NCI-H69 (cell line): ENCODE data around the gene CLK1.
A peak's percentile ranks its signal among the peaks of the same experiment; 100 is the strongest.
"Not testable (repeated sequence)": the region's sequence is repeated elsewhere in the genome, so short reads cannot be mapped to it uniquely, and the experiment has no call there.

ENCODE experiments used
- DNase-seq: peaks from one replicate; lab custom pipeline; 2025; lab: John Stamatoyannopoulos, UW

CLK1 gene

GRCh38 chr2:200864176-200865034, at the start of gene CLK1:
Gene CLK1, minus strand, starts transcription at chr2:200864658. Its CDS starts 2,796 bp downstream, at chr2:200861862.
- DNase-seq = peak; percentile 93

GRCh38 chr2:200913654-200914053, 49.2 kb upstream of the CLK1 start:
- DNase-seq = no peak

GRCh38 chr2:200909958-200910357, 45.5 kb upstream of the CLK1 start:
- DNase-seq = no peak

GRCh38 chr2:200905618-200906296, 41.3 kb upstream of the CLK1 start:
- DNase-seq = peak; percentile 34

GRCh38 chr2:200901459-200902072, 37.1 kb upstream of the CLK1 start:
- DNase-seq = peak; percentile 83

GRCh38 chr2:200899482-200899881, 35.0 kb upstream of the CLK1 start:
- no peak for DNase-seq

GRCh38 chr2:200888704-200889625, 24.5 kb upstream of the CLK1 start, which contains the start of the genes NIF3L1 and PPIL3:
Gene NIF3L1, plus strand, starts transcription at chr2:200889371. Its CDS starts 2,573 bp downstream, at chr2:200891944.
Gene PPIL3, minus strand, starts transcription at chr2:200889077. Its CDS starts 1,462 bp downstream, at chr2:200887615.
- peak; percentile 96 for DNase-seq

GRCh38 chr2:200881715-200882249, 17.3 kb upstream of the CLK1 start:
- not testable (repeated sequence) for DNase-seq

- no peak for DNase-seq
Measured at GRCh38 chr2:200878289-200878880, 13.9 kb upstream of the CLK1 start.

GRCh38 chr2:200877443-200877842, 13.0 kb upstream of the CLK1 start:
- no peak for DNase-seq

GRCh38 chr2:200873560-200873959, 9.1 kb upstream of the CLK1 start:
- DNase-seq = no peak

GRCh38 chr2:200871151-200871550, 6.7 kb upstream of the CLK1 start:
- DNase-seq = no peak

- no peak for DNase-seq
Measured at GRCh38 chr2:200869014-200869413, 4.6 kb upstream of the CLK1 start.

- DNase-seq = peak; percentile 28
Measured at GRCh38 chr2:200863782-200864175, 679 bp downstream of the CLK1 start.

GRCh38 chr2:200862532-200863000, 1.9 kb downstream of the CLK1 start:
- DNase-seq = peak; percentile 39

- DNase-seq = no peak
Measured at GRCh38 chr2:200861617-200862155, 2.8 kb downstream of the CLK1 start.

GRCh38 chr2:200860092-200860795, 4.2 kb downstream of the CLK1 start:
- DNase-seq = no peak

- DNase-seq = no peak
Measured at GRCh38 chr2:200856806-200857205, 7.7 kb downstream of the CLK1 start.

GRCh38 chr2:200852605-200853004, 11.9 kb downstream of the CLK1 start:
- no peak for DNase-seq
